Peyer's patch (tissue), 4 donors: ENCODE measurements around the gene BANK1. TPM values are rescaled to one million over a fixed set of nuclear protein-coding genes. Genes with fewer than 3 reads are reported as not detected.

Experiments
- DNase-seq, 3 donors: peaks; one replicate each; pipeline ENCODE4 v3.0.0-alpha.2; 2017 to 2019
- H3K27ac ChIP-seq, 4 donors: fragments of 200-600 bp; sonication (generic); one replicate each; pipeline ENCODE4 v1.5.1; 2016 to 2019
- H3K27me3 ChIP-seq, 2 donors: fragments of 200-600 bp; sonication (generic); one replicate each; pipeline ENCODE4 v1.5.1; 2019
- H3K36me3 ChIP-seq, 3 donors: fragments of 200-600 bp; sonication (generic); one replicate each; pipeline ENCODE4 v1.5.1; 2016 to 2019
- H3K4me1 ChIP-seq, 4 donors: fragments of 200-600 bp; sonication (generic); one replicate each; pipeline ENCODE4 v1.5.1; 2016 to 2019
- H3K4me3 ChIP-seq, 4 donors: fragments of 200-600 bp; sonication (generic); 1 replicate in 3 of 4; 2 replicates in 1 of 4; pipeline ENCODE4 v1.5.1; 2016 to 2019; ENCODE audit warnings: mild to moderate bottlenecking in 1 of 4
- H3K9me3 ChIP-seq, 4 donors: fragments of 200-600 bp; sonication (generic); one replicate each; pipeline ENCODE4 v1.5.1; 2016 to 2019; ENCODE audit warnings: mild to moderate bottlenecking in 1 of 4
- POLR2A ChIP-seq, 2 donors: fragments of 450-650 bp; IDR thresholded peaks; one replicate each; pipeline ENCODE4 v1.5.1; 2017; ENCODE audit warnings: antibody characterized with exemption in 2 of 2, mild to moderate bottlenecking in 2 of 2, moderate library complexity in 2 of 2
- total RNA-seq, 4 donors: library from RNA; depleted of rRNA; stranded (reverse); fragments of >200 nt; gene quantifications; one replicate each; pipeline ENCODE4 v1.1.0, GENCODE V29; 2016
- TF ChIP-seq, protein P1 (sequence below), 6 experiments: fragments of 450-650 bp in 4 of 6; fragments of 200-600 bp in 2 of 6; sonication (generic) in 1 of 6; IDR thresholded peaks; one replicate each; pipeline ENCODE4 v1.5.1; 2017 to 2019; ENCODE audit warnings: antibody characterized with exemption in 6 of 6, mild to moderate bottlenecking in 3 of 6, moderate library complexity in 1 of 6

Gene BANK1
- total RNA-seq, 4 donors from 2014 or later, result 0.53 to 351 (median 7.9) TPM

- H3K27ac ChIP-seq, result no peak overlapping the region
- H3K27me3 ChIP-seq, result no peaks in the 10 kb centered on the region
- no peak for TF ChIP-seq POLR2A (IDR thresholded peaks at IDR 0.05)
- H3K9me3 ChIP-seq, result no peaks in the 10 kb centered on the region
- H3K4me1 ChIP-seq, result no peaks in the 10 kb centered on the region
- DNase-seq, result no peak
- no peaks in the 10 kb centered on the region for H3K36me3 ChIP-seq
- H3K4me3 ChIP-seq, result no peak overlapping the region
Observed at GRCh38 chr4:101956068-101956825, 165.7 kb downstream of the BANK1 start.

DNA sequence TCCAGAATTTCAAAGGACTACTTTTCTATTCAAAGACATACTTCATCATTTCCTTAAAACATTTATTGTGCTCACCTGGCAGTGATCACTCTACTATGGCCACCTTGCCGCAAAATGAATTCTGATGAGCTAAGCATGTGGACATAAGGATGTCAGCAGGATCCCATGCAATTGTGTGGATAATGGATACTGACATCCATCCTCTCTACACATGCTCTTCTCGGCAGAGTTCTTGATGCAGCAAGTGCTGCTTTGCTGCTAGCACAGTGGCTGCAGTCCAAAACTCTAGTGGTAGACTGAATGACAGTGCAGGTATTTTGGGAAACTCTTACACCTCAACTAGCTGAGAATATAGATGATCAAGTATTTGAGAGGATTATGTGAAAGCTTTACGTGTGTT, 168.0 kb downstream of the BANK1 start:
- DNase-seq, result no peak
- TF ChIP-seq POLR2A (IDR thresholded peaks at IDR 0.05), result no peak
- TF ChIP-seq, protein P1, sequence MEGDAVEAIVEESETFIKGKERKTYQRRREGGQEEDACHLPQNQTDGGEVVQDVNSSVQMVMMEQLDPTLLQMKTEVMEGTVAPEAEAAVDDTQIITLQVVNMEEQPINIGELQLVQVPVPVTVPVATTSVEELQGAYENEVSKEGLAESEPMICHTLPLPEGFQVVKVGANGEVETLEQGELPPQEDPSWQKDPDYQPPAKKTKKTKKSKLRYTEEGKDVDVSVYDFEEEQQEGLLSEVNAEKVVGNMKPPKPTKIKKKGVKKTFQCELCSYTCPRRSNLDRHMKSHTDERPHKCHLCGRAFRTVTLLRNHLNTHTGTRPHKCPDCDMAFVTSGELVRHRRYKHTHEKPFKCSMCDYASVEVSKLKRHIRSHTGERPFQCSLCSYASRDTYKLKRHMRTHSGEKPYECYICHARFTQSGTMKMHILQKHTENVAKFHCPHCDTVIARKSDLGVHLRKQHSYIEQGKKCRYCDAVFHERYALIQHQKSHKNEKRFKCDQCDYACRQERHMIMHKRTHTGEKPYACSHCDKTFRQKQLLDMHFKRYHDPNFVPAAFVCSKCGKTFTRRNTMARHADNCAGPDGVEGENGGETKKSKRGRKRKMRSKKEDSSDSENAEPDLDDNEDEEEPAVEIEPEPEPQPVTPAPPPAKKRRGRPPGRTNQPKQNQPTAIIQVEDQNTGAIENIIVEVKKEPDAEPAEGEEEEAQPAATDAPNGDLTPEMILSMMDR (IDR thresholded peaks at IDR 0.05), result no peak
- no peaks in the 10 kb centered on the region for H3K9me3 ChIP-seq
- no peaks in the 10 kb centered on the region for H3K27me3 ChIP-seq
- H3K4me1 ChIP-seq, result no peaks in the 10 kb centered on the region
- H3K4me3 ChIP-seq, result no peak overlapping the region
- no peaks in the 10 kb centered on the region for H3K36me3 ChIP-seq
- H3K27ac ChIP-seq, result no peak overlapping the region

- no peak for TF ChIP-seq POLR2A (IDR thresholded peaks at IDR 0.05)
- TF ChIP-seq, protein P1 (IDR thresholded peaks at IDR 0.05), result no peak
- Histone ChIP-seq H3K4me3 (no peak overlapping the region), H3K36me3 (no peaks in the 10 kb centered on the region), H3K4me1 (no peaks in the 10 kb centered on the region), H3K27me3 (no peaks in the 10 kb centered on the region), H3K27ac (no peak overlapping the region), H3K9me3 (no peaks in the 10 kb centered on the region)
- no peak for DNase-seq
Observed at GRCh38 chr4:101960431-101960830, 169.9 kb downstream of the BANK1 start.

DNA sequence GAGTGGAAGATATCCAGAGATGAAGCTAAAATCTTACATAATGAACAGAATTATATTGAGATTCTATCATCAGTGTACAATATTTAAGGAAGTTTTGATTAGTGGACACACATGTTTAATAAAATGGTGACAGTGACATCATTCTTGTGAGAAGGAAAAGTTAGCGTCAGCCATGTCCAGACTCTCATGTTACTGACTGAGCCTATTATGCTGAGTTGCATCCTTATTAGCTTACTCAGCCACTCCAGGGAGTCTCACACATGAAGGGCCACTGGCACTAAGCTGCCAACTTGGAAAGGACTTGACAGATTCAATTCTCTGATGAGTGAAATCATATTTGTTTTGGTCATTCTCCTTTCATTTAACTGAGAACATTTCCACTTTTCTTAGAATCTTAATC, 170.6 kb downstream of the BANK1 start:
- H3K4me1 ChIP-seq, result no peaks in the 10 kb centered on the region
- no peak overlapping the region for H3K4me3 ChIP-seq
- H3K9me3 ChIP-seq, result no peaks in the 10 kb centered on the region
- H3K27me3 ChIP-seq, result no peaks in the 10 kb centered on the region
- H3K36me3 ChIP-seq, result no peaks in the 10 kb centered on the region
- H3K27ac ChIP-seq, result no peak overlapping the region
- DNase-seq, result no peak
- TF ChIP-seq, protein P1 (IDR thresholded peaks at IDR 0.05), result no peak
- TF ChIP-seq POLR2A (IDR thresholded peaks at IDR 0.05), result no peak

DNA sequence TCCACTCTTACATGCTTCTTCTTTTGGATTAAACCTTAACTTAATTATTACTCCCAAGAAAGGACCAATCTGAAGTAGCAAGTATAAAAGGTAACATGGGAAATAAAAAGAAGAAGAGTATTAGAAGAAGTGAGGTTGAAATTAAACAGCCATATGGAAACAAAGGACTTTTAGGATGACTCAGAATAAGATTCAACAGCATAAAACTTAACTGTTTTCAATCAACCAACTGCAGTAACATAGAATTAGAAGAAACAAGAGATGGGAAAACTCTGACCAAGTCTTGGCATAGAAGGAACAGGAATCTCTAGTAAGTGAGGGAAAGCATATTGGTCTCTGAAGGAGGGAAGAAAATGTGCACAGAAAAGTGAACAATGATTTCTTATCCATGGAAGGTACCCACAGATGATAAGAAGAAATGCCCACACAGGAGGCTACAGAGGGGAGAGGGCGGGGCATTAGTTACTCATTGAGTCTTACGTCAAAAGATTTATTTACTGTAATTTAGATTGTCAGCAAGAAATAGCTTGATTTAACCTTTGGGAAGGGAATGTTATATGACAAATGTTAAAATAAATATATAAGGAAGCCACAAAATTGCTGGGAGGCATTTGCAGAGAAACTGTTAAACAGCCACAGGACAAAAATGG, 177.3 kb downstream of the BANK1 start:
- H3K36me3 ChIP-seq, result no peaks in the 10 kb centered on the region
- H3K4me1 ChIP-seq, result no peaks in the 10 kb centered on the region
- H3K27me3 ChIP-seq, result no peaks in the 10 kb centered on the region
- no peaks in the 10 kb centered on the region for H3K9me3 ChIP-seq
- no peak overlapping the region for H3K4me3 ChIP-seq
- no peak overlapping the region for H3K27ac ChIP-seq
- no peak for DNase-seq
- TF ChIP-seq, protein P1 (IDR thresholded peaks at IDR 0.05), result no peak
- no peak for TF ChIP-seq POLR2A (IDR thresholded peaks at IDR 0.05)

GRCh38 chr4:101968364-101968763, 177.8 kb downstream of the BANK1 start:
- Histone ChIP-seq H3K4me1 (no peaks in the 10 kb centered on the region), H3K36me3 (no peaks in the 10 kb centered on the region), H3K27me3 (no peaks in the 10 kb centered on the region), H3K9me3 (no peaks in the 10 kb centered on the region), H3K4me3 (no peak overlapping the region), H3K27ac (no peak overlapping the region)
- TF ChIP-seq, protein P1 (IDR thresholded peaks at IDR 0.05), result no peak
- no peak for TF ChIP-seq POLR2A (IDR thresholded peaks at IDR 0.05)
- DNase-seq, result no peak
